ENCODE data around the gene NDEL1.

Gene NDEL1

DNA sequence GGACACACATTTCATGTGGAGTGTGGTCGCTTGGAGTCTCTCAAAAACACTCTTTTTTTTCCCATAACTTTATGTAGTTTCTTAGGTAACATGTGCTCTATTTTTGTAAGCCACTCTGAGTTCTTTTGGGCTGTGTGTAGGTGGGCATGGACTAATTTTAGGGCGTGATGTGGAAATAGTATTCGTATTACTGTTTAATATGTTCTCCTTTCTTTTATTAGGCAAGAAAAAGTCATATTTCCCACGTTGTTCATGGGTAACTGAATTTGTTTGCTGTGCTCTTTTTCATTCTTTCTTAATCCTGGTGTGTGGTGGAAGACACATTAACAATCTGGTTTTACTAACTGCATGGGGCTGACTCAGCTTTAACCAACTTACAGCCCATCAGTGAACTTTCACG lies 27.4 kb downstream of the NDEL1 start:
- no peak overlapping the region for H3K27ac ChIP-seq (ENCODE audit: extremely low read depth, low read depth, low read length)
- H3K4me1 ChIP-seq (ENCODE audit: control insufficient read depth, insufficient read depth, low read length), result no peaks in the 10 kb centered on the region
- H3K36me3 ChIP-seq (ENCODE audit: control insufficient read depth in 2 of 2, insufficient read depth in 1 of 2, low read length in 2 of 2), result peaks cover 37 to 95% of the 10 kb centered on the region in 2 experiments
- no peaks in the 10 kb centered on the region for H3K9me3 ChIP-seq (ENCODE audit: control insufficient read depth, insufficient read depth, low read depth, low read length)
- CTCF ChIA-PET, result interaction anchor here (2.1 kb wide), 1 partner anchor 53 kb away, joined by 5 read pairs; no protein-coding TSS in a partner anchor
- POLR2A ChIA-PET, result no interaction called here
- TF ChIP-seq ZNF514 (tag by site-specific recombination; IDR thresholded peaks at IDR 0.05) (no peak), ZNF114 (tag by site-specific recombination; IDR thresholded peaks at IDR 0.05) (no peak), ZNF341 (tag by site-specific recombination; IDR thresholded peaks at IDR 0.05; ENCODE audit: low read depth) (no peak), ZFP3 (tag by site-specific recombination; IDR thresholded peaks at IDR 0.05; ENCODE audit: low read depth) (no peak), KLF9 (tag by site-specific recombination; IDR thresholded peaks at IDR 0.05; ENCODE audit: low read depth) (no peak), ZNF777 (tag by site-specific recombination; IDR thresholded peaks at IDR 0.05; ENCODE audit: borderline replicate concordance) (no peak), ZNF473 (tag by site-specific recombination; IDR thresholded peaks at IDR 0.05) (no peak), SCRT1 (tag by site-specific recombination; IDR thresholded peaks at IDR 0.05; ENCODE audit: borderline replicate concordance) (no peak), ZNF610 (tag by site-specific recombination; IDR thresholded peaks at IDR 0.05; ENCODE audit: borderline replicate concordance) (no peak), ZSCAN16 (tag by site-specific recombination; IDR thresholded peaks at IDR 0.05) (no peak), ZNF138 (tag by site-specific recombination; IDR thresholded peaks at IDR 0.05; ENCODE audit: borderline replicate concordance) (no peak), KLF10 (tag by site-specific recombination; IDR thresholded peaks at IDR 0.05) (no peak)
- TF ChIP-seq, protein P1, sequence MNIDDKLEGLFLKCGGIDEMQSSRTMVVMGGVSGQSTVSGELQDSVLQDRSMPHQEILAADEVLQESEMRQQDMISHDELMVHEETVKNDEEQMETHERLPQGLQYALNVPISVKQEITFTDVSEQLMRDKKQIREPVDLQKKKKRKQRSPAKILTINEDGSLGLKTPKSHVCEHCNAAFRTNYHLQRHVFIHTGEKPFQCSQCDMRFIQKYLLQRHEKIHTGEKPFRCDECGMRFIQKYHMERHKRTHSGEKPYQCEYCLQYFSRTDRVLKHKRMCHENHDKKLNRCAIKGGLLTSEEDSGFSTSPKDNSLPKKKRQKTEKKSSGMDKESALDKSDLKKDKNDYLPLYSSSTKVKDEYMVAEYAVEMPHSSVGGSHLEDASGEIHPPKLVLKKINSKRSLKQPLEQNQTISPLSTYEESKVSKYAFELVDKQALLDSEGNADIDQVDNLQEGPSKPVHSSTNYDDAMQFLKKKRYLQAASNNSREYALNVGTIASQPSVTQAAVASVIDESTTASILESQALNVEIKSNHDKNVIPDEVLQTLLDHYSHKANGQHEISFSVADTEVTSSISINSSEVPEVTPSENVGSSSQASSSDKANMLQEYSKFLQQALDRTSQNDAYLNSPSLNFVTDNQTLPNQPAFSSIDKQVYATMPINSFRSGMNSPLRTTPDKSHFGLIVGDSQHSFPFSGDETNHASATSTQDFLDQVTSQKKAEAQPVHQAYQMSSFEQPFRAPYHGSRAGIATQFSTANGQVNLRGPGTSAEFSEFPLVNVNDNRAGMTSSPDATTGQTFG (tag by site-specific recombination; IDR thresholded peaks at IDR 0.05; ENCODE audit: borderline replicate concordance), result no peak
- TF ChIP-seq, protein P2, sequence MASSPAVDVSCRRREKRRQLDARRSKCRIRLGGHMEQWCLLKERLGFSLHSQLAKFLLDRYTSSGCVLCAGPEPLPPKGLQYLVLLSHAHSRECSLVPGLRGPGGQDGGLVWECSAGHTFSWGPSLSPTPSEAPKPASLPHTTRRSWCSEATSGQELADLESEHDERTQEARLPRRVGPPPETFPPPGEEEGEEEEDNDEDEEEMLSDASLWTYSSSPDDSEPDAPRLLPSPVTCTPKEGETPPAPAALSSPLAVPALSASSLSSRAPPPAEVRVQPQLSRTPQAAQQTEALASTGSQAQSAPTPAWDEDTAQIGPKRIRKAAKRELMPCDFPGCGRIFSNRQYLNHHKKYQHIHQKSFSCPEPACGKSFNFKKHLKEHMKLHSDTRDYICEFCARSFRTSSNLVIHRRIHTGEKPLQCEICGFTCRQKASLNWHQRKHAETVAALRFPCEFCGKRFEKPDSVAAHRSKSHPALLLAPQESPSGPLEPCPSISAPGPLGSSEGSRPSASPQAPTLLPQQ (tag by site-specific recombination; IDR thresholded peaks at IDR 0.05), result no peak
- TF ChIP-seq, protein P3, sequence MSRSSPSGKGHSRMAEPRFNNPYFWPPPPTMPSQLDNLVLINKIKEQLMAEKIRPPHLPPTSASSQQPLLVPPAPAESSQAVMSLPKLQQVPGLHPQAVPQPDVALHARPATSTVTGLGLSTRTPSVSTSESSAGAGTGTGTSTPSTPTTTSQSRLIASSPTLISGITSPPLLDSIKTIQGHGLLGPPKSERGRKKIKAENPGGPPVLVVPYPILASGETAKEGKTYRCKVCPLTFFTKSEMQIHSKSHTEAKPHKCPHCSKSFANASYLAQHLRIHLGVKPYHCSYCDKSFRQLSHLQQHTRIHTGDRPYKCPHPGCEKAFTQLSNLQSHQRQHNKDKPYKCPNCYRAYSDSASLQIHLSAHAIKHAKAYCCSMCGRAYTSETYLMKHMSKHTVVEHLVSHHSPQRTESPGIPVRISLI (tag by site-specific recombination; IDR thresholded peaks at IDR 0.05), result no peak
- TF ChIP-seq, protein P4, sequence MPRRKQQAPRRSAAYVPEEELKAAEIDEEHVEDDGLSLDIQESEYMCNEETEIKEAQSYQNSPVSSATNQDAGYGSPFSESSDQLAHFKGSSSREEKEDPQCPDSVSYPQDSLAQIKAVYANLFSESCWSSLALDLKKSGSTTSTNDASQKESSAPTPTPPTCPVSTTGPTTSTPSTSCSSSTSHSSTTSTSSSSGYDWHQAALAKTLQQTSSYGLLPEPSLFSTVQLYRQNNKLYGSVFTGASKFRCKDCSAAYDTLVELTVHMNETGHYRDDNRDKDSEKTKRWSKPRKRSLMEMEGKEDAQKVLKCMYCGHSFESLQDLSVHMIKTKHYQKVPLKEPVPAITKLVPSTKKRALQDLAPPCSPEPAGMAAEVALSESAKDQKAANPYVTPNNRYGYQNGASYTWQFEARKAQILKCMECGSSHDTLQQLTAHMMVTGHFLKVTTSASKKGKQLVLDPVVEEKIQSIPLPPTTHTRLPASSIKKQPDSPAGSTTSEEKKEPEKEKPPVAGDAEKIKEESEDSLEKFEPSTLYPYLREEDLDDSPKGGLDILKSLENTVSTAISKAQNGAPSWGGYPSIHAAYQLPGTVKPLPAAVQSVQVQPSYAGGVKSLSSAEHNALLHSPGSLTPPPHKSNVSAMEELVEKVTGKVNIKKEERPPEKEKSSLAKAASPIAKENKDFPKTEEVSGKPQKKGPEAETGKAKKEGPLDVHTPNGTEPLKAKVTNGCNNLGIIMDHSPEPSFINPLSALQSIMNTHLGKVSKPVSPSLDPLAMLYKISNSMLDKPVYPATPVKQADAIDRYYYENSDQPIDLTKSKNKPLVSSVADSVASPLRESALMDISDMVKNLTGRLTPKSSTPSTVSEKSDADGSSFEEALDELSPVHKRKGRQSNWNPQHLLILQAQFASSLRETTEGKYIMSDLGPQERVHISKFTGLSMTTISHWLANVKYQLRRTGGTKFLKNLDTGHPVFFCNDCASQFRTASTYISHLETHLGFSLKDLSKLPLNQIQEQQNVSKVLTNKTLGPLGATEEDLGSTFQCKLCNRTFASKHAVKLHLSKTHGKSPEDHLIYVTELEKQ (tag by site-specific recombination; IDR thresholded peaks at IDR 0.05; ENCODE audit: borderline replicate concordance), result no peak
- H3K4me3 ChIP-seq (ENCODE audit: low read depth, low read length), result no peak overlapping the region

DNA sequence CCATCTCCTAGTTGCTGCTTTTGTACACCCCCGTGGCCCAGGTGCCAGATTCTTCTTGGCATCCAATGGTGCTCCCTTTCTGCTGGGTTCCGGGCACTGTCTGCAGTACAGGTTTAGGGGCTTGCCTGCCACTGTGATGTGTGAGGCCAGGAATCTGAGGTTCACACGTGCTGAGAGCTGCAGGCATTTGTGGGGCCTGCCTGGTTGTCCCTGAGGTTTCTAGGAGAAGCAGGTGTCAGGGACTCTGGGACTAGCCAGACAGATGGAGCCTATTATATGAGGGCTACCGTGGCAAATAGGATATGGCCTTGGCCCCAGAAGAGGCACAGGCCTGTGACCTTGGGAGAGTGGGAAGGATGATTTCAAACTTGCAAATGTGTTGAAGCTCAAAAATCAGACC lies 29.3 kb downstream of the NDEL1 start:
- no peak for TF ChIP-seq ZNF16 (tag by site-specific recombination; IDR thresholded peaks at IDR 0.05; ENCODE audit: low read depth)
- TF ChIP-seq HOXC10 (CRISPR knock-in tag; IDR thresholded peaks at IDR 0.05), result no peak
- no peak for TF ChIP-seq GLIS1 (tag by site-specific recombination; IDR thresholded peaks at IDR 0.05)
- Histone ChIP-seq H3K4me1 (ENCODE audit: control insufficient read depth, insufficient read depth, low read length) (no peaks in the 10 kb centered on the region), H3K27ac (ENCODE audit: extremely low read depth, low read depth, low read length) (no peak overlapping the region), H3K4me3 (ENCODE audit: low read depth, low read length) (no peak overlapping the region), H3K9me3 (ENCODE audit: control insufficient read depth, insufficient read depth, low read depth, low read length) (no peaks in the 10 kb centered on the region), H3K36me3 (ENCODE audit: control insufficient read depth in 2 of 2, insufficient read depth in 1 of 2, low read length in 2 of 2) (peaks cover 20 to 85% of the 10 kb centered on the region in 2 experiments)
- ChIA-PET CTCF (interaction anchor here (0.6 to 2.1 kb wide), 3 partner anchors 26 to 281 kb away, joined by 3 to 5 read pairs (median 4); no protein-coding TSS in a partner anchor), POLR2A (no interaction called here)

Measured in HEK293 (cell line).